ENCODE data around the gene SERPINE2. TPM values are rescaled to one million over a fixed set of nuclear protein-coding genes. Genes with fewer than 3 reads are reported as not detected.

The SERPINE2 gene
- total RNA-seq, 1 experiment from 2014 or later: 231 TPM

DNA sequence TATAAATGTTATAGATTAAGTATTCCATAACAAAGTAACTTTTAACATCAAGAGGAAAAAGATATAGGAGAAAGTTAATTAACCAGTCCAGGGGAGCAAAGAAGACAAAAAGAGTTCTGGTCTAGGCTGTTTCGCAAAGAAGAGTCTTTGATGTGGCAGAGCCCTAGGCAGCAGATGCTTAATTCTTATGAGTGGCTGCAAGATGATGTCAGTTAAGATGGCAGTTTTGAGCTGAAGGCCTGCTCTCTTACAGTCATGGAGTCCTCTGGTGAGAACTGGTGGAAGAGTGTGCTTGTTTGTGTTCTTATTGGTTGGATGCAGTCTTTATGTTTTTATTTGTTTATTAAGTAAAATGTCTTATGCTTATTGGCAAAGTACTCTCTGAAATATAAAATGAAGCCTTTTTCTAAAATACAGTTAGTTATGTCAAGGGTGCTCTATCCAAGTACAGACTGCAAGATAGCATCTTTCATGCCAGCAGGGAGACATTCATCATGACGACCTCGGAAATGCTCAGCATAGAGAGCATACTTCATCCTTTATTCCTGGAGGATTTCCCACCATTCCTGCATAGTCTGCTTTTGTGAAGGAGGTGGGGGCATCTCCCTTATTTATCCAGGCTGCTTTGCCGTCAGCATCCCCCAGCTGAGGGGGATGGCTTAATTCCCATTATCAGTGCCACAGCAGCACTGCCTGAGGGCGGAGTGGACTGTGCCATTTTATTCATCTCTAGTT lies 38.9 kb upstream of the SERPINE2 start:
- H3K27ac Mint-ChIP-seq (ENCODE audit: low read depth, unreplicated experiment): no peak overlapping the region
- H3K4me3 Mint-ChIP-seq (ENCODE audit: unreplicated experiment): no peak overlapping the region
- no TSS peak for BruUV-seq (replicated peaks)
- intact Hi-C loops (cut with micrococcal nuclease): no loop called here
- H3K36me3 Mint-ChIP-seq (ENCODE audit: insufficient read depth, unreplicated experiment): no peaks in the 10 kb centered on the region
- peaks cover 3% of the 10 kb centered on the region for H3K4me1 Mint-ChIP-seq (ENCODE audit: insufficient read depth, unreplicated experiment)
- CTCF ChIA-PET: interaction anchor here (0.9 kb wide), 1 partner anchor 15 kb away, joined by 3 read pairs; no protein-coding TSS in a partner anchor
- no peaks in the 10 kb centered on the region for H3K9me3 Mint-ChIP-seq (ENCODE audit: unreplicated experiment)
- DNase-seq (ENCODE audit: unreplicated experiment): no peak
- POLR2A ChIA-PET: interaction anchor here (0.7 kb wide), 1 partner anchor 8 kb away, joined by 3 read pairs; no protein-coding TSS in a partner anchor
- TF ChIP-seq CTCF (IDR thresholded peaks at IDR 0.05; ENCODE audit: unreplicated experiment): no peak
- H3K27me3 Mint-ChIP-seq (ENCODE audit: insufficient read depth, unreplicated experiment): no peaks in the 10 kb centered on the region

- ChIA-PET CTCF (no interaction called here), POLR2A (no interaction called here)
- intact Hi-C loops (cut with micrococcal nuclease): no loop called here
- no peaks in the 10 kb centered on the region for H3K4me1 Mint-ChIP-seq (ENCODE audit: insufficient read depth, unreplicated experiment)
- no TSS peak for BruUV-seq (replicated peaks)
- no peaks in the 10 kb centered on the region for H3K36me3 Mint-ChIP-seq (ENCODE audit: insufficient read depth, unreplicated experiment)
- no peak for TF ChIP-seq CTCF (IDR thresholded peaks at IDR 0.05; ENCODE audit: unreplicated experiment)
- H3K9me3 Mint-ChIP-seq (ENCODE audit: unreplicated experiment): no peaks in the 10 kb centered on the region
- no peak overlapping the region for H3K27ac Mint-ChIP-seq (ENCODE audit: low read depth, unreplicated experiment)
- no peaks in the 10 kb centered on the region for H3K27me3 Mint-ChIP-seq (ENCODE audit: insufficient read depth, unreplicated experiment)
- no peak overlapping the region for H3K4me3 Mint-ChIP-seq (ENCODE audit: unreplicated experiment)
- no peak for DNase-seq (ENCODE audit: unreplicated experiment)
These were observed 36.5 kb upstream of the SERPINE2 start for GRCh38 chr2:224075588-224075987.

DNA sequence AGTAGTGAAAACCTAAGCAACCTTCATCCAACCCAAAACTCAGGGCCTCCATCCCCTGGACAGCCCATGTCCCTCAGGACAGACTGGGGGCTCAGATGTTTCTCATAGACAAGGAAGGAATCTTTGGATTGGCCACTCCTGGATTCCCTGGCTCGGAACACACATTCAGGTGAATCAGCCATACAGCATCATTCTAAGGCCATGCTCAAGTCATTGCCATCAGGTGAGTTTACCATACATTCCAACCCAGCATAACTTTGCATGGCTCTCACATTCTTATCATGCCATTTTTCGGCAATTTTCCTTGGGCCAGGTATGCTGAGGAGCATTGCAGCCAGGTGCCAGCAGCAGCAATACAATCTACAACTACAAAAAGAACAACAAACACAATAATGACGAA lies 34.6 kb upstream of the SERPINE2 start:
- no peak overlapping the region for H3K4me3 Mint-ChIP-seq (ENCODE audit: unreplicated experiment)
- H3K27ac Mint-ChIP-seq (ENCODE audit: low read depth, unreplicated experiment): no peak overlapping the region
- H3K27me3 Mint-ChIP-seq (ENCODE audit: insufficient read depth, unreplicated experiment): no peaks in the 10 kb centered on the region
- BruUV-seq (replicated peaks): no TSS peak
- CTCF ChIA-PET: interaction anchor here (0.9 kb wide), 1 partner anchor 9 kb away, joined by 3 read pairs; no protein-coding TSS in a partner anchor
- no peak for TF ChIP-seq CTCF (IDR thresholded peaks at IDR 0.05; ENCODE audit: unreplicated experiment)
- H3K9me3 Mint-ChIP-seq (ENCODE audit: unreplicated experiment): no peaks in the 10 kb centered on the region
- H3K36me3 Mint-ChIP-seq (ENCODE audit: insufficient read depth, unreplicated experiment): no peaks in the 10 kb centered on the region
- POLR2A ChIA-PET: interaction anchor here (1.4 kb wide), 1 partner anchor 13 kb away, joined by 5 read pairs; no protein-coding TSS in a partner anchor
- no peaks in the 10 kb centered on the region for H3K4me1 Mint-ChIP-seq (ENCODE audit: insufficient read depth, unreplicated experiment)
- intact Hi-C loops (cut with micrococcal nuclease): no loop called here
- DNase-seq (ENCODE audit: unreplicated experiment): no peak

GRCh38 chr2:224072541-224073188 lies 33.6 kb upstream of the SERPINE2 start:
- H3K36me3 Mint-ChIP-seq (ENCODE audit: insufficient read depth, unreplicated experiment): no peaks in the 10 kb centered on the region
- CTCF ChIA-PET: interaction anchor here (0.9 to 1.4 kb wide), 3 partner anchors 8 to 212 kb away, joined by 3 to 8 read pairs (median 5); no protein-coding TSS in a partner anchor
- POLR2A ChIA-PET: interaction anchor here (1.4 kb wide), 1 partner anchor 14 kb away, joined by 5 read pairs; no protein-coding TSS in a partner anchor
- no peak overlapping the region for H3K4me3 Mint-ChIP-seq (ENCODE audit: unreplicated experiment)
- no TSS peak for BruUV-seq (replicated peaks)
- H3K27ac Mint-ChIP-seq (ENCODE audit: low read depth, unreplicated experiment): no peak overlapping the region
- intact Hi-C loops (cut with micrococcal nuclease): no loop called here
- TF ChIP-seq CTCF (IDR thresholded peaks at IDR 0.05; ENCODE audit: unreplicated experiment): no peak
- H3K9me3 Mint-ChIP-seq (ENCODE audit: unreplicated experiment): no peaks in the 10 kb centered on the region
- H3K27me3 Mint-ChIP-seq (ENCODE audit: insufficient read depth, unreplicated experiment): no peaks in the 10 kb centered on the region
- no peak for DNase-seq (ENCODE audit: unreplicated experiment)
- H3K4me1 Mint-ChIP-seq (ENCODE audit: insufficient read depth, unreplicated experiment): no peaks in the 10 kb centered on the region
